ENCODE measurements around the gene LRRC47. TPM values are rescaled to one million over a fixed set of nuclear protein-coding genes. Genes with fewer than 3 reads are reported as not detected.

Gene LRRC47
- total RNA-seq, 1 experiment from 2014 or later, result 65.1 TPM

GRCh38 chr1:3795453-3796214, 664 bp downstream of the LRRC47 start:
- H3T11ph ChIP-seq (ENCODE audit: low read length), result no peak overlapping the region
- no peak overlapping the region for H2BK5ac ChIP-seq (ENCODE audit: insufficient read length, low read length)
- H3K79me1 ChIP-seq (ENCODE audit: insufficient read depth, low read depth, low read length, poor library complexity, severe bottlenecking), result no peaks in the 10 kb centered on the region
- WGBS (ENCODE audit: extremely low coverage, insufficient read length, low lambda C conversion rate), result no CpG with 5 or more reads among the region's 53 CpGs
- H3K27ac ChIP-seq (ENCODE audit: insufficient read length, low read depth, low read length), result no peak overlapping the region
- H3K9ac ChIP-seq (ENCODE audit: extremely low read depth, insufficient read length, low read length), result peak overlapping the region; percentile 51
- H3K14ac ChIP-seq (ENCODE audit: insufficient read depth, low read length), result peak overlapping the region; percentile 64; the same call in 1 of the 2 replicates
- H3K23me2 ChIP-seq (ENCODE audit: insufficient read length, low read depth, low read length, poor library complexity, severe bottlenecking), result peaks cover 6% of the 10 kb centered on the region
- H2BK12ac ChIP-seq (ENCODE audit: insufficient read length, low read depth, low read length), result no peak overlapping the region
- peaks cover 11% of the 10 kb centered on the region; the same call in 1 of the 2 replicates for H3K4me1 ChIP-seq (ENCODE audit: insufficient read depth, low read length)
- H2BK15ac ChIP-seq (ENCODE audit: low read depth, low read length), result no peak overlapping the region
- TF ChIP-seq, protein P1, sequence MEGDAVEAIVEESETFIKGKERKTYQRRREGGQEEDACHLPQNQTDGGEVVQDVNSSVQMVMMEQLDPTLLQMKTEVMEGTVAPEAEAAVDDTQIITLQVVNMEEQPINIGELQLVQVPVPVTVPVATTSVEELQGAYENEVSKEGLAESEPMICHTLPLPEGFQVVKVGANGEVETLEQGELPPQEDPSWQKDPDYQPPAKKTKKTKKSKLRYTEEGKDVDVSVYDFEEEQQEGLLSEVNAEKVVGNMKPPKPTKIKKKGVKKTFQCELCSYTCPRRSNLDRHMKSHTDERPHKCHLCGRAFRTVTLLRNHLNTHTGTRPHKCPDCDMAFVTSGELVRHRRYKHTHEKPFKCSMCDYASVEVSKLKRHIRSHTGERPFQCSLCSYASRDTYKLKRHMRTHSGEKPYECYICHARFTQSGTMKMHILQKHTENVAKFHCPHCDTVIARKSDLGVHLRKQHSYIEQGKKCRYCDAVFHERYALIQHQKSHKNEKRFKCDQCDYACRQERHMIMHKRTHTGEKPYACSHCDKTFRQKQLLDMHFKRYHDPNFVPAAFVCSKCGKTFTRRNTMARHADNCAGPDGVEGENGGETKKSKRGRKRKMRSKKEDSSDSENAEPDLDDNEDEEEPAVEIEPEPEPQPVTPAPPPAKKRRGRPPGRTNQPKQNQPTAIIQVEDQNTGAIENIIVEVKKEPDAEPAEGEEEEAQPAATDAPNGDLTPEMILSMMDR (conservative IDR thresholded peaks at IDR 0.05), result no peak
- peaks cover 6% of the 10 kb centered on the region for H3K27me3 Mint-ChIP-seq (ENCODE audit: low read depth)
- no peak for DNase-seq
- H3K4me1 Mint-ChIP-seq, result peaks cover 34 to 51% of the 10 kb centered on the region in 2 experiments
- peak overlapping the region; percentile 38 to 68 (median 45); a peak in 4 of 7 replicates for H3K27ac Mint-ChIP-seq
- no peak overlapping the region for H2BK120ac ChIP-seq (ENCODE audit: low read depth, low read length, poor library complexity, severe bottlenecking)
- H3K23ac ChIP-seq (ENCODE audit: insufficient read length, low read depth, low read length), result no peak overlapping the region
- H4K20me1 ChIP-seq (ENCODE audit: control insufficient read depth, insufficient read depth, insufficient read length), result no peaks in the 10 kb centered on the region
- no peak overlapping the region for H4K8ac ChIP-seq (replicated peaks; ENCODE audit: insufficient read length, low read depth, low read length)
- H3K56ac ChIP-seq (ENCODE audit: insufficient read length, low read depth, low read length), result no peak overlapping the region
- H2BK20ac ChIP-seq (ENCODE audit: low read depth, low read length, poor library complexity, severe bottlenecking), result no peak overlapping the region
- H4K5ac ChIP-seq (ENCODE audit: insufficient read length, low read depth, low read length), result no peak overlapping the region
- no peak overlapping the region for H3K18ac ChIP-seq (ENCODE audit: insufficient read length, low read depth, low read length)
- H3K27me3 ChIP-seq (ENCODE audit: insufficient read depth, low read length), result no peaks in the 10 kb centered on the region
- no peak overlapping the region for H3K4ac ChIP-seq (ENCODE audit: low read depth, low read length)
- H3K9me3 Mint-ChIP-seq, result peaks cover 3 to 4% of the 10 kb centered on the region in 2 experiments; a peak in 4 of 5 replicates
- H2AFZ ChIP-seq (ENCODE audit: low read length), result no peak overlapping the region
- peaks cover 9 to 17% (median 9%) of the 10 kb centered on the region in 3 experiments for H3K36me3 Mint-ChIP-seq (ENCODE audit: insufficient read depth in 1 of 3, low read depth in 3 of 3)
- H3K4me3 Mint-ChIP-seq, result peak overlapping the region; percentile 85 to 91
- H3K79me2 ChIP-seq (ENCODE audit: insufficient read depth, low read length), result peaks cover 18% of the 10 kb centered on the region; the same call in 1 of the 2 replicates
- no peak overlapping the region for H2AK5ac ChIP-seq (ENCODE audit: insufficient read length, low read length)
- peak overlapping the region; percentile 92 for H3K4me2 ChIP-seq (ENCODE audit: insufficient read depth, insufficient read length, low read length)
- no peak overlapping the region for H4K91ac ChIP-seq (ENCODE audit: insufficient read length, low read depth, low read length)
- no peaks in the 10 kb centered on the region for H3K9me3 ChIP-seq (ENCODE audit: control insufficient read depth, low read depth, low read length)
